Upper lobe of right lung (tissue), 1 donor: Measurements from ENCODE around the gene WWOX. TPM values are rescaled to one million over a fixed set of nuclear protein-coding genes. Genes with fewer than 3 reads are reported as not detected.

Source experiments
- ATAC-seq: fragments of 200-7000 bp; cut with Tn5 transposase; one replicate; pipeline ENCODE4 v1.9.1; 2020; ENCODE audit warnings: mild to moderate bottlenecking, moderate library complexity
- DNase-seq: peaks from one replicate; pipeline ENCODE4 v3.0.0-alpha.2; 2020
- H3K27ac ChIP-seq: fragments of 200-600 bp; one replicate; pipeline ENCODE4 v1.8.0; 2022
- H3K27me3 ChIP-seq: fragments of 200-600 bp; one replicate; pipeline ENCODE4 v1.8.0; 2022; ENCODE audit warnings: mild to moderate bottlenecking
- H3K36me3 ChIP-seq: fragments of 200-600 bp; one replicate; pipeline ENCODE4 v1.8.0; 2022
- H3K4me1 ChIP-seq: fragments of 200-600 bp; one replicate; pipeline ENCODE4 v1.8.0; 2022
- H3K4me3 ChIP-seq: fragments of 200-600 bp; one replicate; pipeline ENCODE4 v1.8.0; 2022; ENCODE audit warnings: mild to moderate bottlenecking
- H3K9me3 ChIP-seq: fragments of 200-600 bp; one replicate; pipeline ENCODE4 v1.8.0; 2022
- CTCF ChIP-seq: fragments of 200-600 bp; IDR thresholded peaks from one replicate; pipeline ENCODE4 v1.8.0; 2022; ENCODE audit warnings: antibody characterized with exemption
- intact Hi-C: fragments of 100-400 bp; cut with DNase I; formaldehyde crosslinking; loops from one replicate; pipeline ENCODE4 v1.11.0; 2022
- total RNA-seq: library from RNA; stranded (reverse); fragmentation: NEBNext Ultra II Directional; extraction: Animal tissue kit (Norgen Biotek cat#: 25700); gene quantifications from one replicate; pipeline ENCODE4 v1.2.1, GENCODE V29; 2021
- donor health status: DM: no; HTN: yes; CAD: no; lungs with severe emphysema.

WWOX gene
- total RNA-seq, 1 donor from 2014 or later = 17.0 TPM

- no peaks in the 10 kb centered on the region for H3K27me3 ChIP-seq
- H3K27ac ChIP-seq = no peak overlapping the region
- ATAC-seq (no peak), DNase-seq (no peak)
- intact Hi-C loops = no loop called here
- H3K4me3 ChIP-seq = no peak overlapping the region
- H3K9me3 ChIP-seq = no peaks in the 10 kb centered on the region
- H3K36me3 ChIP-seq = no peaks in the 10 kb centered on the region
- TF ChIP-seq CTCF = no peak
- H3K4me1 ChIP-seq = no peaks in the 10 kb centered on the region
Observed at GRCh38 chr16:78566397-78567073, 467.1 kb downstream of the WWOX start.

- Histone ChIP-seq H3K27ac (no peak overlapping the region), H3K27me3 (no peaks in the 10 kb centered on the region), H3K4me3 (no peak overlapping the region), H3K36me3 (no peaks in the 10 kb centered on the region), H3K4me1 (peaks cover 3% of the 10 kb centered on the region), H3K9me3 (no peaks in the 10 kb centered on the region)
- DNase-seq (no peak), ATAC-seq (no peak)
- intact Hi-C loops = no loop called here
- no peak for TF ChIP-seq CTCF
Observed at GRCh38 chr16:78570399-78571141, 471.1 kb downstream of the WWOX start.

DNA sequence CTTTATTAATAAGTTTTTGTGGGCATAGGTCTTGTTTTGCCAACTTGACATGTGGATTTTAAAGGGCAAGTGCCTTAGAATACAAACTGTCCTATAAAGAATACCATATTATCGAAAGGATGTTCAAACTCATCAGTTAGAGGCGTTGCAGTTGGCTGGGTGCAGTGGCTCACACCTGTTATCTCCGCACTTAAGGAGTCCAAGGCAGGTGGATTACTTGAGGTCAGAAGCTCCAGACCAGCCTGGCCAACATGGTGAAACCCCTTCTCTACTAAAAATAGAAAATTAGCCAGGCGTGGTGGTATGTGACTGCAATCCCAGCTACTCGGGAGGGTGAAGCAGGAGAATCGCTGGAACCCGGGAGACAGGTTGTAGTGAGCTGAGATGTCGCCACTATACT, 472.0 kb downstream of the WWOX start:
- no peaks in the 10 kb centered on the region for H3K9me3 ChIP-seq
- no peak for DNase-seq
- no peaks in the 10 kb centered on the region for H3K36me3 ChIP-seq
- intact Hi-C loops = no loop called here
- TF ChIP-seq CTCF = no peak
- H3K4me3 ChIP-seq = no peak overlapping the region
- no peak overlapping the region for H3K27ac ChIP-seq
- H3K27me3 ChIP-seq = no peaks in the 10 kb centered on the region
- H3K4me1 ChIP-seq = peaks cover 3% of the 10 kb centered on the region
- ATAC-seq = no peak

DNA sequence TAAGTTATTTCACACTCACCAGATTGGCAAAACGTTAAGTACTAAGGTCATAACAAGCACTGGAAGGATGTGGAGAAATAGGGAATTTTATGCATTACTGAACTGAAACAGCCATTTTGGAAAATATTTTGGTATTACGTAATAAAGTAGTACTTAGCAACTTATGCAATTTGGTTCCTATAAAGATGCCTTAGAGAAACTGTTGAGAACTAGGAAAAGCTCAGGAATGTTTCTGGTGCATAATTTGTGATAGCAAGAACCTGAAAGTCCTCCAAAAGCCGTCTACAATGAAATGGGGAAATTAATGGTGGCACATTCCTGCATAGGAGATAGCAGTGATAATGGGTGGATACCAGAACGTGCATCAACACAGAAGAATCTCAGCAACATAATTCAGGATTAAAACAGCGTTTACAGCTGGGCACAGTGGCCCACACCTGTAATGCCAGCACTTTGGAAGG, 472.5 kb downstream of the WWOX start:
- no peaks in the 10 kb centered on the region for H3K27me3 ChIP-seq
- DNase-seq (no peak), ATAC-seq (no peak)
- H3K27ac ChIP-seq = no peak overlapping the region
- H3K4me3 ChIP-seq = no peak overlapping the region
- H3K36me3 ChIP-seq = no peaks in the 10 kb centered on the region
- TF ChIP-seq CTCF = no peak
- no peaks in the 10 kb centered on the region for H3K9me3 ChIP-seq
- intact Hi-C loops = no loop called here
- peaks cover 3% of the 10 kb centered on the region for H3K4me1 ChIP-seq

GRCh38 chr16:78574571-78574970, 475.1 kb downstream of the WWOX start:
- Histone ChIP-seq H3K36me3 (no peaks in the 10 kb centered on the region), H3K9me3 (no peaks in the 10 kb centered on the region), H3K4me1 (peaks cover 3% of the 10 kb centered on the region), H3K27ac (no peak overlapping the region), H3K4me3 (no peak overlapping the region), H3K27me3 (no peaks in the 10 kb centered on the region)
- DNase-seq (no peak), ATAC-seq (no peak)
- intact Hi-C loops = no loop called here
- no peak for TF ChIP-seq CTCF
